Activated CD8-positive, alpha-beta memory T cell treated with anti-CD3 and anti-CD28 coated beads for 36 hours (primary cell): ENCODE measurements around the gene SIAH2. TPM values are rescaled to one million over a fixed set of nuclear protein-coding genes. Genes with fewer than 3 reads are reported as not detected.

Source experiments
- CTCF ChIA-PET: fragments of 350-600 bp; sonication (Branson Sonifier 250); formaldehyde crosslinking; loops from one replicate; lab custom pipeline; 2021; ENCODE audit warnings: antibody characterized with exemption; lab: Charles Lee
- POLR2A ChIA-PET: fragments of 350-600 bp; sonication (Branson Sonifier 250); formaldehyde crosslinking; loops from one replicate; lab custom pipeline; 2021; ENCODE audit warnings: antibody characterized with exemption; lab: Charles Lee
- total RNA-seq, 2 experiments: library from RNA; stranded (reverse); gene quantifications; one replicate each; pipeline ENCODE4 v1.2.3, GENCODE V29; 2021

The SIAH2 gene
- total RNA-seq, 2 experiments from 2014 or later: 107 to 109 TPM

- POLR2A ChIA-PET: interaction anchor here (2.5 kb wide), 1 partner anchor 20 kb away, joined by 26 read pairs; the partner anchor contains the start of gene SIAH2
- CTCF ChIA-PET: interaction anchor here (0.6 to 7.4 kb wide), 3 partner anchors 19 to 1624 kb away, joined by 3 to 57 read pairs (median 5); partner anchors contain the start of gene SIAH2
These were observed 20.3 kb upstream of the SIAH2 start for GRCh38 chr3:150783316-150783715.

GRCh38 chr3:150779402-150779858, 16.5 kb upstream of the SIAH2 start:
- ChIA-PET POLR2A (interaction anchor here (2.6 kb wide), 1 partner anchor 13 kb away, joined by 12 read pairs; no protein-coding TSS in a partner anchor), CTCF (interaction anchor here (1.0 to 1.5 kb wide), 2 partner anchors 13 to 59 kb away, joined by 3 read pairs; no protein-coding TSS in a partner anchor)

- ChIA-PET POLR2A (interaction anchor here (2.6 kb wide), 1 partner anchor 13 kb away, joined by 12 read pairs; no protein-coding TSS in a partner anchor), CTCF (interaction anchor here (1.0 to 1.5 kb wide), 2 partner anchors 12 to 58 kb away, joined by 3 read pairs; no protein-coding TSS in a partner anchor)
These were observed 15.9 kb upstream of the SIAH2 start for GRCh38 chr3:150778793-150779401.

- ChIA-PET CTCF (no interaction called here), POLR2A (no interaction called here)
These were observed 12.1 kb upstream of the SIAH2 start for GRCh38 chr3:150775001-150775599.

GRCh38 chr3:150773616-150774192, 10.7 kb upstream of the SIAH2 start:
- POLR2A ChIA-PET: no interaction called here

GRCh38 chr3:150771600-150771999, 8.6 kb upstream of the SIAH2 start:
- ChIA-PET CTCF (interaction anchor here (0.6 kb wide), 1 partner anchor 351 kb away, joined by 4 read pairs; no protein-coding TSS in a partner anchor), POLR2A (no interaction called here)

More at GRCh38 chr3:150773616-150774192, 10.7 kb upstream of the SIAH2 start:
- CTCF ChIA-PET: interaction anchor here (1.2 to 1.7 kb wide), 2 partner anchors 9 to 14 kb away, joined by 4 to 6 read pairs; no protein-coding TSS in a partner anchor

- POLR2A ChIA-PET: no interaction called here
- CTCF ChIA-PET: no interaction called here
These were observed 7.7 kb upstream of the SIAH2 start for GRCh38 chr3:150770681-150771080.

GRCh38 chr3:150766742-150767141, 3.8 kb upstream of the SIAH2 start:
- ChIA-PET POLR2A (interaction anchor here (0.7 to 2.2 kb wide), 3 partner anchors 10 to 18 kb away, joined by 3 to 12 read pairs (median 9); no protein-coding TSS in a partner anchor), CTCF (interaction anchor here (0.7 to 8.3 kb wide), 3 partner anchors 11 to 19 kb away, joined by 3 to 57 read pairs (median 3); no protein-coding TSS in a partner anchor)

- POLR2A ChIA-PET: interaction anchor here (0.7 to 2.2 kb wide), 3 partner anchors 11 to 19 kb away, joined by 3 to 12 read pairs (median 9); no protein-coding TSS in a partner anchor
- CTCF ChIA-PET: interaction anchor here (0.7 to 8.3 kb wide), 3 partner anchors 10 to 19 kb away, joined by 3 to 57 read pairs (median 3); no protein-coding TSS in a partner anchor
These were observed 3.2 kb upstream of the SIAH2 start for GRCh38 chr3:150765949-150766720.

GRCh38 chr3:150764967-150765366, 2.0 kb upstream of the SIAH2 start:
- ChIA-PET CTCF (interaction anchor here (1.2 to 8.3 kb wide), 3 partner anchors 9 to 27 kb away, joined by 4 to 57 read pairs (median 6); no protein-coding TSS in a partner anchor), POLR2A (interaction anchor here (1.2 to 2.7 kb wide), 3 partner anchors 20 to 440 kb away, joined by 3 to 27 read pairs (median 9); no protein-coding TSS in a partner anchor)

- ChIA-PET CTCF (interaction anchor here (0.9 to 8.3 kb wide), 5 partner anchors 9 to 443 kb away, joined by 3 to 57 read pairs (median 6); no protein-coding TSS in a partner anchor), POLR2A (interaction anchor here (0.5 to 5.1 kb wide), 9 partner anchors 20 to 441 kb away, joined by 3 to 61 read pairs (median 9); partner anchors contain the start of genes GPR171 and SERP1)
These were observed 1.6 kb upstream of the SIAH2 start for GRCh38 chr3:150764566-150764965.

GRCh38 chr3:150763841-150764483, 993 bp upstream of the SIAH2 start:
- ChIA-PET POLR2A (interaction anchor here (0.5 to 5.1 kb wide), 23 partner anchors 20 to 1495 kb away, joined by 3 to 61 read pairs (median 4); partner anchors contain the start of genes EIF2A, ERICH6, GPR171 and SELENOT), CTCF (interaction anchor here (0.6 to 8.3 kb wide), 8 partner anchors 10 to 1773 kb away, joined by 3 to 57 read pairs (median 4); partner anchors contain the start of genes EIF2A and SERP1)

GRCh38 chr3:150762662-150763121, 277 bp downstream of the SIAH2 start:
- ChIA-PET CTCF (interaction anchor here (0.7 to 8.3 kb wide), 5 partner anchors 20 to 59 kb away, joined by 3 to 57 read pairs (median 4); partner anchors contain the start of gene ERICH6), POLR2A (interaction anchor here (0.6 to 5.1 kb wide), 20 partner anchors 16 to 1494 kb away, joined by 3 to 61 read pairs (median 6); partner anchors contain the start of genes EIF2A, ERICH6, GPR171 and SELENOT)

GRCh38 chr3:150761831-150762661, 923 bp downstream of the SIAH2 start:
- ChIA-PET CTCF (interaction anchor here (0.6 to 8.3 kb wide), 9 partner anchors 10 to 353 kb away, joined by 3 to 57 read pairs (median 3); partner anchors contain the start of gene ERICH6), POLR2A (interaction anchor here (0.6 to 5.1 kb wide), 13 partner anchors 16 to 1494 kb away, joined by 3 to 61 read pairs (median 4); partner anchors contain the start of genes EIF2A, GPR171, SELENOT and SERP1)

GRCh38 chr3:150760431-150761200, 2.4 kb downstream of the SIAH2 start:
- ChIA-PET POLR2A (interaction anchor here (0.9 to 5.1 kb wide), 8 partner anchors 9 to 440 kb away, joined by 3 to 61 read pairs (median 6); partner anchors contain the start of genes ERICH6, GPR171 and SELENOT), CTCF (interaction anchor here (0.8 to 8.3 kb wide), 6 partner anchors 8 to 442 kb away, joined by 3 to 57 read pairs (median 4); partner anchors contain the start of gene GPR171)
